Right atrium auricular region (tissue), 2 donors: ENCODE results near the gene PHACTR1. TPM values are rescaled to one million over a fixed set of nuclear protein-coding genes. Genes with fewer than 3 reads are reported as not detected.

ENCODE experiments used
- DNase-seq: peaks from one replicate; pipeline ENCODE4 v3.0.0-alpha.2; 2019; ENCODE audit warnings: low spot score
- H3K27ac ChIP-seq, 2 donors: fragments of 200-600 bp; sonication (generic); 1 replicate in 1 of 2; 2 replicates in 1 of 2; pipeline ENCODE4 v1.5.1; 2016 to 2019
- H3K27me3 ChIP-seq, 2 donors: fragments of 200-600 bp; sonication (generic); one replicate each; pipeline versions ENCODE4 v1.5.1 to v1.6.0; 2017 to 2019
- H3K36me3 ChIP-seq: fragments of 200-600 bp; sonication (generic); one replicate; pipeline ENCODE4 v1.5.1; 2016
- H3K4me1 ChIP-seq, 2 donors: fragments of 200-600 bp; sonication (generic); one replicate each; pipeline versions ENCODE4 v1.5.1 to v1.6.0; 2017 to 2019
- H3K4me3 ChIP-seq, 2 donors: fragments of 200-600 bp; sonication (generic); 1 replicate in 1 of 2; 2 replicates in 1 of 2; pipeline ENCODE4 v1.5.1; 2017 to 2019; ENCODE audit warnings: mild to moderate bottlenecking in 1 of 2, moderate library complexity in 1 of 2
- H3K9me3 ChIP-seq, 2 donors: fragments of 200-600 bp; sonication (generic); one replicate each; pipeline ENCODE4 v1.5.1; 2019
- CTCF ChIP-seq, 2 donors: fragments of 200-600 bp; sonication (generic); IDR thresholded peaks; one replicate each; pipeline ENCODE4 v1.5.1; 2019; ENCODE audit warnings: antibody characterized with exemption in 2 of 2
- total RNA-seq, 2 donors: library from RNA; depleted of rRNA; stranded (reverse); fragments of >200 nt; gene quantifications; one replicate each; pipeline ENCODE4 v1.1.0, GENCODE V29; 2016

The PHACTR1 gene
- total RNA-seq, 2 donors from 2014 or later = 19.1 to 46.0 TPM

GRCh38 chr6:13331516-13332348 is 615.2 kb downstream of the PHACTR1 start:
- Histone ChIP-seq H3K27me3 (no peaks in the 10 kb centered on the region), H3K4me3 (no peak overlapping the region), H3K9me3 (no peaks in the 10 kb centered on the region), H3K36me3 (no peaks in the 10 kb centered on the region), H3K27ac (peak overlapping the region; percentile 49 to 89), H3K4me1 (peaks cover 0 to 23% of the 10 kb centered on the region in 2 donors)
- TF ChIP-seq CTCF (IDR thresholded peaks at IDR 0.05) = peak; percentile 40 to 76
- DNase-seq = no peak

GRCh38 chr6:13332349-13332706 is 615.8 kb downstream of the PHACTR1 start:
- no peak for TF ChIP-seq CTCF (IDR thresholded peaks at IDR 0.05)
- peak overlapping the region in 1 of 2 donors; percentile 89 for H3K27ac ChIP-seq

GRCh38 chr6:13334953-13335352 is 618.4 kb downstream of the PHACTR1 start:
- DNase-seq = no peak
- Histone ChIP-seq H3K27me3 (no peaks in the 10 kb centered on the region), H3K4me1 (peaks cover 0 to 8% of the 10 kb centered on the region in 2 donors), H3K36me3 (no peaks in the 10 kb centered on the region), H3K9me3 (no peaks in the 10 kb centered on the region), H3K4me3 (no peak overlapping the region), H3K27ac (peak overlapping the region; percentile 46 to 51)
- no peak for TF ChIP-seq CTCF (IDR thresholded peaks at IDR 0.05)

More at GRCh38 chr6:13332349-13332706, 615.8 kb downstream of the PHACTR1 start:
- no peak for DNase-seq
- H3K27me3 ChIP-seq = no peaks in the 10 kb centered on the region
- no peak overlapping the region for H3K4me3 ChIP-seq
- no peaks in the 10 kb centered on the region for H3K9me3 ChIP-seq
- H3K4me1 ChIP-seq = peaks cover 0 to 22% of the 10 kb centered on the region in 2 donors
- no peaks in the 10 kb centered on the region for H3K36me3 ChIP-seq

- no peaks in the 10 kb centered on the region for H3K9me3 ChIP-seq
- H3K27me3 ChIP-seq = no peaks in the 10 kb centered on the region
- no peaks in the 10 kb centered on the region for H3K36me3 ChIP-seq
- no peak overlapping the region for H3K4me3 ChIP-seq
- H3K4me1 ChIP-seq = peaks cover 0 to 8% of the 10 kb centered on the region in 2 donors
- DNase-seq = no peak
- no peak overlapping the region for H3K27ac ChIP-seq
- peak; percentile 94 to 95 for TF ChIP-seq CTCF (IDR thresholded peaks at IDR 0.05)
These were observed 620.0 kb downstream of the PHACTR1 start for GRCh38 chr6:13336553-13336952.

GRCh38 chr6:13338038-13338437 is 621.5 kb downstream of the PHACTR1 start:
- Histone ChIP-seq H3K36me3 (no peaks in the 10 kb centered on the region), H3K9me3 (no peaks in the 10 kb centered on the region), H3K27me3 (no peaks in the 10 kb centered on the region), H3K4me1 (peaks cover 0 to 8% of the 10 kb centered on the region in 2 donors), H3K27ac (no peak overlapping the region), H3K4me3 (no peak overlapping the region)
- DNase-seq = no peak
- no peak for TF ChIP-seq CTCF (IDR thresholded peaks at IDR 0.05)
